HepG2 (cell line): ENCODE results near the gene CCRL2. TPM values are rescaled to one million over a fixed set of nuclear protein-coding genes. Genes with fewer than 3 reads are reported as not detected.
"Not testable (repeated sequence)": the region's sequence is repeated elsewhere in the genome, so short reads cannot be mapped to it uniquely, and the experiment has no call there.

ENCODE experiments used
- ATAC-seq: fragments of 200-7000 bp; cut with Tn5 transposase; 3 replicates; pipeline ENCODE4 v1.9.1; 2020; ENCODE audit warnings: mild to moderate bottlenecking, moderate library complexity
- BruUV-seq: library from RNA; stranded (reverse); fragments of 400-500 nt; replicated peaks from 2 replicates; lab custom pipeline; 2021; lab: Mats Ljungman, UMichigan
- CTCF ChIA-PET: fragments of 300-600 bp; formaldehyde crosslinking; extraction: SDS; loops from one replicate; lab custom pipeline; 2021; ENCODE audit warnings: low total read pairs, inconsistent platforms, low intra/inter-chr PET ratio; lab: Yijun Ruan, JAX
- POLR2A ChIA-PET: fragments of 350-600 bp; sonication (Branson Sonifier 250); formaldehyde crosslinking; loops from one replicate; lab custom pipeline; 2020; ENCODE audit warnings: antibody characterized with exemption, inconsistent platforms; lab: Yijun Ruan, JAX
- DNase-seq: peaks from one replicate; pipeline ENCODE4 v3.0.0-alpha.2; 2015; ENCODE audit warnings: low spot score
- FAIRE-seq: peaks from 3 replicates; lab custom pipeline; 2011; peaks lifted over from hg19 to GRCh38; lab: Jason Lieb, UNC
- H2AFZ ChIP-seq: one replicate; pipeline ENCODE4 v1.6.1; 2011; ENCODE audit warnings: low read length, inconsistent platforms
- H3K27ac ChIP-seq: fragments of 300-600 bp; 3 replicates; pipeline ENCODE4 v1.8.0; 2011; ENCODE audit warnings: mixed run types, mild to moderate bottlenecking, mixed read lengths, low read length, inconsistent platforms; ENCODE audit not compliant: insufficient read depth; ENCODE audit errors: extremely low read length
- H3K27me3 ChIP-seq, 2 experiments: fragments of 200-600 bp in 1 of 2; 2 replicates in 1 of 2; 3 replicates in 1 of 2; pipeline versions ENCODE4 v1.6.0 to v1.8.0; 2011; ENCODE audit warnings: low read length in 2 of 2, mild to moderate bottlenecking in 2 of 2, moderate library complexity in 2 of 2, inconsistent platforms in 1 of 2; ENCODE audit not compliant: insufficient read depth in 2 of 2, control insufficient read depth in 1 of 2
- H3K36me3 ChIP-seq, 2 experiments: fragments of 200-600 bp in 1 of 2; replicated peaks in 1 of 2; 2 replicates in 1 of 2; 3 replicates in 1 of 2; pipeline versions ENCODE4 v1.5.1 to v1.8.0; 2011; ENCODE audit warnings: low read length in 2 of 2, inconsistent platforms in 1 of 2; ENCODE audit not compliant: insufficient read depth in 2 of 2, control insufficient read depth in 1 of 2
- H3K4me1 ChIP-seq: 2 replicates; pipeline ENCODE4 v1.5.1; 2012; ENCODE audit warnings: low read length, inconsistent platforms; ENCODE audit not compliant: insufficient read depth
- H3K4me2 ChIP-seq: 2 replicates; pipeline ENCODE4 v1.6.0; 2011; ENCODE audit warnings: low read depth, low read length, inconsistent platforms
- H3K4me3 ChIP-seq, 3 experiments: fragments of 200-600 bp in 1 of 3; sonication (generic), shearing (Covaris generic) in 1 of 3; replicated peaks in 1 of 3; 2 replicates each; pipeline ENCODE4 v1.5.1; 2011 to 2016; ENCODE audit warnings: low read length in 3 of 3, inconsistent platforms in 2 of 3, low read depth in 2 of 3, mild to moderate bottlenecking in 2 of 3, control low read depth in 1 of 3, mixed read lengths in 1 of 3; ENCODE audit not compliant: insufficient read depth in 1 of 3
- H3K79me2 ChIP-seq: one replicate; pipeline ENCODE4 v1.6.1; 2011; ENCODE audit warnings: low read length, inconsistent platforms; ENCODE audit not compliant: insufficient read depth
- H3K9ac ChIP-seq: 2 replicates; pipeline ENCODE4 v1.6.0; 2011; ENCODE audit warnings: mild to moderate bottlenecking, low read depth, low read length, inconsistent platforms; ENCODE audit not compliant: insufficient read depth
- H3K9me3 ChIP-seq: 2 replicates; pipeline ENCODE4 v1.5.1; 2012; ENCODE audit warnings: mild to moderate bottlenecking, low read length
- H4K20me1 ChIP-seq: 2 replicates; pipeline ENCODE4 v1.6.0; 2011; ENCODE audit warnings: inconsistent platforms, mild to moderate bottlenecking, low read length, moderate library complexity; ENCODE audit not compliant: insufficient read depth
- GZF1 ChIP-seq: sonication (generic); formaldehyde crosslinking; IDR thresholded peaks from 2 replicates; pipeline ENCODE4 v1.5.1; 2020; ENCODE audit warnings: mild to moderate bottlenecking, missing genetic modification reagents
- MTF1 ChIP-seq: sonication (generic); formaldehyde crosslinking; IDR thresholded peaks from 2 replicates; pipeline ENCODE4 v1.5.0; 2020; ENCODE audit warnings: missing genetic modification reagents
- NCOA2 ChIP-seq: sonication (generic); formaldehyde crosslinking; IDR thresholded peaks from 2 replicates; pipeline ENCODE4 v1.8.0; 2022; ENCODE audit warnings: inconsistent platforms
- SP140L ChIP-seq: sonication (generic); formaldehyde crosslinking; IDR thresholded peaks from 2 replicates; pipeline ENCODE4 v1.4.0; 2020; ENCODE audit warnings: missing genetic modification reagents, borderline replicate concordance
- THAP11 ChIP-seq: IDR thresholded peaks from 2 replicates; pipeline ENCODE4 v1.6.1; 2016; ENCODE audit warnings: missing biosample characterization, missing genetic modification reagents
- ZKSCAN8 ChIP-seq: IDR thresholded peaks from 2 replicates; pipeline ENCODE4 v1.6.1; 2016; ENCODE audit warnings: borderline replicate concordance, missing genetic modification reagents, missing compliant biosample characterization
- whole genome bisulfite sequencing: methylation state at CpG from one replicate; pipeline ENCODE4 v1.1.6; 2017; ENCODE audit warnings: low lambda C conversion rate; 5-methylcytosine and 5-hydroxymethylcytosine counted together
- in situ Hi-C: cut with HindIII; loops from 2 replicates; pipeline ENCODE4 v1.10.0; 2017; ENCODE audit warnings: low pct_unique_long_range_greater_than_20kb; ENCODE audit not compliant: extremely low pct_ligation_motif_present
- intact Hi-C: fragments of 100-400 bp; cut with micrococcal nuclease; formaldehyde crosslinking; loops from one replicate; pipeline ENCODE4 v1.10.0; 2022; ENCODE audit not compliant: unreplicated experiment
- polyA plus RNA-seq, 8 experiments: library from polyadenylated mRNA; depleted of rRNA in 3 of 8; stranded (reverse) in 7 of 8; unstranded in 1 of 8; fragments of >200 nt; fragmentation: Illumina TruSeq in 4 of 8; extraction: Trizol in 4 of 8; gene quantifications; 2 replicates each; pipeline versions ENCODE4 v1.2.1 to v1.2.3, GENCODE V29; 2011 to 2016; ENCODE audit warnings: low read depth in 4 of 8, missing spikeins in 1 of 8, mixed read lengths in 1 of 8; ENCODE audit not compliant: insufficient read depth in 1 of 8
- total RNA-seq, 5 experiments: library from RNA; depleted of rRNA; stranded (reverse); fragments of >200 nt; fragmentation: Illumina TruSeq; extraction: Trizol; gene quantifications; 2 replicates each; pipeline ENCODE4 v1.2.3, GENCODE V29; 2016; ENCODE audit warnings: low read depth in 1 of 5
- TF ChIP-seq, protein P1 (sequence below): IDR thresholded peaks from 2 replicates; pipeline ENCODE4 v1.6.1; 2012; ENCODE audit warnings: low read length, improper control_type of control experiment
- TF ChIP-seq, protein P2 (sequence below): sonication (generic); formaldehyde crosslinking; IDR thresholded peaks from 2 replicates; pipeline ENCODE4 v1.5.0; 2020; ENCODE audit warnings: mild to moderate bottlenecking, missing genetic modification reagents

The CCRL2 gene
- total and polyA plus RNA-seq, 2 of the 13 experiments (the other 11 are each of a cell fraction or from before 2014, with no cell fraction given), result not detected

DNA sequence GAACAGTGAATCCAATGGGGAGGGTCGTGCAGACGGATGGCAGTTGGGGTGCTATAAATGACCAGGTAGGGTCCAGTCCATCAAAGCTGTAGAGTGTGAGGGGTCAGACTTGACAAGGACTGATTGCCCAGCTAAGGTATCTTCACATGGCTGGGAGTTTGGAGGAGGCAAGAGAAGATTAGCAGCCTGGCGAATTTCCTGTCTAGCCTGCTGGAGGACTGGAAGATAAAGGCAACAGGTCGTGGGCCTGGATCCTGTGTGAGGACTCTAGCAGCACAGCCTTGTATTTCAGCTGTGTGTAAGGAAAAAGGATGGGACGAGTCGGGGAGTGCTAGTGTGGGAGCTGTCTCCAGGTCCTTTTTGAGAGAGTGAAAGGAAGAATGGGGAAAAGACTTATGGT lies 17.8 kb upstream of the CCRL2 start (continued):
- TF ChIP-seq, protein P1, sequence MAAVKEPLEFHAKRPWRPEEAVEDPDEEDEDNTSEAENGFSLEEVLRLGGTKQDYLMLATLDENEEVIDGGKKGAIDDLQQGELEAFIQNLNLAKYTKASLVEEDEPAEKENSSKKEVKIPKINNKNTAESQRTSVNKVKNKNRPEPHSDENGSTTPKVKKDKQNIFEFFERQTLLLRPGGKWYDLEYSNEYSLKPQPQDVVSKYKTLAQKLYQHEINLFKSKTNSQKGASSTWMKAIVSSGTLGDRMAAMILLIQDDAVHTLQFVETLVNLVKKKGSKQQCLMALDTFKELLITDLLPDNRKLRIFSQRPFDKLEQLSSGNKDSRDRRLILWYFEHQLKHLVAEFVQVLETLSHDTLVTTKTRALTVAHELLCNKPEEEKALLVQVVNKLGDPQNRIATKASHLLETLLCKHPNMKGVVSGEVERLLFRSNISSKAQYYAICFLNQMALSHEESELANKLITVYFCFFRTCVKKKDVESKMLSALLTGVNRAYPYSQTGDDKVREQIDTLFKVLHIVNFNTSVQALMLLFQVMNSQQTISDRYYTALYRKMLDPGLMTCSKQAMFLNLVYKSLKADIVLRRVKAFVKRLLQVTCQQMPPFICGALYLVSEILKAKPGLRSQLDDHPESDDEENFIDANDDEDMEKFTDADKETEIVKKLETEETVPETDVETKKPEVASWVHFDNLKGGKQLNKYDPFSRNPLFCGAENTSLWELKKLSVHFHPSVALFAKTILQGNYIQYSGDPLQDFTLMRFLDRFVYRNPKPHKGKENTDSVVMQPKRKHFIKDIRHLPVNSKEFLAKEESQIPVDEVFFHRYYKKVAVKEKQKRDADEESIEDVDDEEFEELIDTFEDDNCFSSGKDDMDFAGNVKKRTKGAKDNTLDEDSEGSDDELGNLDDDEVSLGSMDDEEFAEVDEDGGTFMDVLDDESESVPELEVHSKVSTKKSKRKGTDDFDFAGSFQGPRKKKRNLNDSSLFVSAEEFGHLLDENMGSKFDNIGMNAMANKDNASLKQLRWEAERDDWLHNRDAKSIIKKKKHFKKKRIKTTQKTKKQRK, result no peak
- TF ChIP-seq, protein P2, sequence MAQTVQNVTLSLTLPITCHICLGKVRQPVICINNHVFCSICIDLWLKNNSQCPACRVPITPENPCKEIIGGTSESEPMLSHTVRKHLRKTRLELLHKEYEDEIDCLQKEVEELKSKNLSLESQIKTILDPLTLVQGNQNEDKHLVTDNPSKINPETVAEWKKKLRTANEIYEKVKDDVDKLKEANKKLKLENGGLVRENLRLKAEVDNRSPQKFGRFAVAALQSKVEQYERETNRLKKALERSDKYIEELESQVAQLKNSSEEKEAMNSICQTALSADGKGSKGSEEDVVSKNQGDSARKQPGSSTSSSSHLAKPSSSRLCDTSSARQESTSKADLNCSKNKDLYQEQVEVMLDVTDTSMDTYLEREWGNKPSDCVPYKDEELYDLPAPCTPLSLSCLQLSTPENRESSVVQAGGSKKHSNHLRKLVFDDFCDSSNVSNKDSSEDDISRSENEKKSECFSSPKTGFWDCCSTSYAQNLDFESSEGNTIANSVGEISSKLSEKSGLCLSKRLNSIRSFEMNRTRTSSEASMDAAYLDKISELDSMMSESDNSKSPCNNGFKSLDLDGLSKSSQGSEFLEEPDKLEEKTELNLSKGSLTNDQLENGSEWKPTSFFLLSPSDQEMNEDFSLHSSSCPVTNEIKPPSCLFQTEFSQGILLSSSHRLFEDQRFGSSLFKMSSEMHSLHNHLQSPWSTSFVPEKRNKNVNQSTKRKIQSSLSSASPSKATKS (CRISPR knock-in tag), result no peak
- TF ChIP-seq NCOA2 (CRISPR knock-in tag) (no peak), ZKSCAN8 (CRISPR knock-in tag) (no peak), THAP11 (CRISPR knock-in tag) (no peak), SP140L (CRISPR knock-in tag) (no peak), GZF1 (CRISPR knock-in tag) (no peak), MTF1 (CRISPR knock-in tag) (no peak)

DNA sequence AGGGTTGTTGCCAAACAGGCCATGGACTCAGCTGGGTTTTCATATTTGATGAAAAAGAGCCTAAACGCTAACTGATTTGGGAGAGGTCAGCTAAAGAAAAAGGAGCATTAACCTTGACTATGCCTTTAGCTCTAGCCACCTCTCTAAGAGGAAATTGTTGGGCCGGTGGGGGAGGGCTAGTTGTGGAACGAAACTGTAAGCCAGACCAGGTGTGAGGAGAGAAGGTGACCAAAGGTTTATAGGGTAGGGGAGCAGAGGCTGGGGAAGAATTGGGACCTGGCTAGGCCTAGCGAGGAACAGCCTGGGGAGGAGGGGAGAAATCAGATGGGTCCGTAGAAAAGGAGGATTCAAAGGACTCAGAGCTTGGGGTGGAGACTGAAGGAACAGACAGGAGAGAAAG lies 15.5 kb upstream of the CCRL2 start:
- H4K20me1 ChIP-seq, H3K4me2 ChIP-seq, H3K79me2 ChIP-seq, H3K9ac ChIP-seq, H3K9me3 ChIP-seq, in situ Hi-C loops, H2AFZ ChIP-seq, H3K4me1 ChIP-seq, intact Hi-C loops, H3K27ac ChIP-seq, H3K4me3 ChIP-seq, CTCF ChIA-PET, H3K36me3 ChIP-seq, ATAC-seq, POLR2A ChIA-PET, DNase-seq, BruUV-seq, FAIRE-seq: not testable (repeated sequence)
- H3K27me3 ChIP-seq, result 0 out of 5 replicates have a peak, but pooled peaks cover 0 to 12% of the 10 kb centered on the region in 2 experiments
- 48% methylated on average over 5 of the region's 5 CpGs for WGBS
